CD14-positive monocyte (primary cell): ENCODE data around the gene PDZRN3. TPM values are rescaled to one million over a fixed set of nuclear protein-coding genes. Genes with fewer than 3 reads are reported as not detected.

Experiments
- DNase-seq, 3 donors: peaks; one replicate each; pipeline ENCODE4 v3.0.0-alpha.2; 2011 to 2022
- H2AFZ ChIP-seq: 2 replicates; pipeline ENCODE4 v1.6.0; 2012; ENCODE audit warnings: mild to moderate bottlenecking, low read depth, low read length, inconsistent platforms; ENCODE audit not compliant: insufficient read depth, poor library complexity, severe bottlenecking
- H3K27ac ChIP-seq, 2 donors: 1 replicate in 1 of 2; 2 replicates in 1 of 2; pipeline ENCODE4 v1.5.1; 2012 to 2013; ENCODE audit warnings: low read length in 2 of 2, control low read depth in 1 of 2, inconsistent platforms in 1 of 2, low read depth in 1 of 2, mild to moderate bottlenecking in 1 of 2
- H3K27me3 ChIP-seq, 2 donors: one replicate each; pipeline versions ENCODE4 v1.6.0 to v1.6.1; 2011 to 2013; ENCODE audit warnings: low read length in 2 of 2; ENCODE audit not compliant: control insufficient read depth in 2 of 2, insufficient read depth in 2 of 2
- H3K36me3 ChIP-seq, 2 donors: replicated peaks in 1 of 2; 1 replicate in 1 of 2; 2 replicates in 1 of 2; pipeline versions ENCODE4 v1.5.1 to v1.6.1; 2012 to 2013; ENCODE audit warnings: low read length in 2 of 2, control low read depth in 1 of 2, inconsistent platforms in 1 of 2, mild to moderate bottlenecking in 1 of 2; ENCODE audit not compliant: insufficient read depth in 2 of 2, control insufficient read depth in 1 of 2
- H3K4me1 ChIP-seq, 2 donors: 1 replicate in 1 of 2; 2 replicates in 1 of 2; pipeline versions ENCODE4 v1.5.1 to v1.6.1; 2012 to 2013; ENCODE audit warnings: low read length in 2 of 2, control low read depth in 1 of 2, inconsistent platforms in 1 of 2, mild to moderate bottlenecking in 1 of 2, moderate library complexity in 1 of 2; ENCODE audit not compliant: insufficient read depth in 2 of 2, control insufficient read depth in 1 of 2
- H3K4me2 ChIP-seq: replicated peaks from 2 replicates; pipeline ENCODE3; 2012; ENCODE audit warnings: low read length, moderate library complexity, mild to moderate bottlenecking; ENCODE audit not compliant: poor library complexity, severe bottlenecking; ENCODE audit errors: extremely low read depth
- H3K4me3 ChIP-seq, 3 experiments: fragments of 200-600 bp in 1 of 3; sonication (generic) in 1 of 3; replicated peaks in 1 of 3; 1 replicate in 2 of 3; 2 replicates in 1 of 3; pipeline ENCODE4 v1.5.1; 2011 to 2013; ENCODE audit warnings: low read length in 3 of 3, mild to moderate bottlenecking in 3 of 3, control low read depth in 2 of 3, low read depth in 2 of 3, inconsistent platforms in 1 of 3, moderate library complexity in 1 of 3
- H3K79me2 ChIP-seq: 2 replicates; pipeline ENCODE4 v1.6.0; 2012; ENCODE audit warnings: mild to moderate bottlenecking, control low read depth, inconsistent platforms, low read length, moderate library complexity; ENCODE audit not compliant: insufficient read depth
- H3K9ac ChIP-seq: 2 replicates; pipeline ENCODE4 v1.6.0; 2017; ENCODE audit warnings: low read length, mild to moderate bottlenecking; ENCODE audit not compliant: insufficient read depth, poor library complexity, severe bottlenecking
- H3K9me3 ChIP-seq, 2 donors: replicated peaks in 1 of 2; 1 replicate in 1 of 2; 2 replicates in 1 of 2; pipeline versions ENCODE4 v1.5.1 to v1.6.1; 2012 to 2013; ENCODE audit warnings: low read length in 2 of 2, control low read depth in 1 of 2; ENCODE audit not compliant: control insufficient read depth in 1 of 2, insufficient read depth in 1 of 2
- H4K20me1 ChIP-seq: 2 replicates; pipeline ENCODE4 v1.6.0; 2012; ENCODE audit warnings: mild to moderate bottlenecking, low read length, control low read depth, moderate library complexity; ENCODE audit not compliant: insufficient read depth
- H3K27ac Mint-ChIP-seq, 7 donors: one replicate each; pipeline ENCODE4 v1.8.0; 2020; ENCODE audit warnings: mild to moderate bottlenecking in 7 of 7, mixed read lengths in 7 of 7, moderate library complexity in 6 of 7, inconsistent platforms in 2 of 7
- H3K27me3 Mint-ChIP-seq, 3 donors: one replicate each; pipeline ENCODE4 v1.8.0; 2021 to 2022; ENCODE audit warnings: low read depth in 3 of 3, mild to moderate bottlenecking in 3 of 3, mixed read lengths in 3 of 3, moderate library complexity in 3 of 3, inconsistent platforms in 1 of 3
- H3K36me3 Mint-ChIP-seq, 2 donors: one replicate each; pipeline ENCODE4 v1.8.0; 2020; ENCODE audit warnings: mixed read lengths in 2 of 2, inconsistent platforms in 1 of 2, mild to moderate bottlenecking in 1 of 2
- H3K4me1 Mint-ChIP-seq: one replicate; pipeline ENCODE4 v1.8.0; 2020; ENCODE audit warnings: mild to moderate bottlenecking, mixed read lengths
- H3K4me3 Mint-ChIP-seq, 2 donors: one replicate each; pipeline ENCODE4 v1.8.0; 2020; ENCODE audit warnings: mild to moderate bottlenecking in 2 of 2, mixed read lengths in 2 of 2, moderate library complexity in 1 of 2
- H3K9me3 Mint-ChIP-seq, 7 donors: one replicate each; pipeline ENCODE4 v1.8.0; 2020 to 2022; ENCODE audit warnings: mixed read lengths in 7 of 7, mild to moderate bottlenecking in 6 of 7, moderate library complexity in 6 of 7, inconsistent platforms in 2 of 7
- WGBS: methylation state at CpG from one replicate; pipeline ENCODE4 v1.1.5; 2013; ENCODE audit warnings: missing lambda C conversion rate; ENCODE audit not compliant: insufficient coverage; 5-methylcytosine and 5-hydroxymethylcytosine counted together
- intact Hi-C, 2 donors: fragments of 100-400 bp; cut with micrococcal nuclease; formaldehyde crosslinking; loops; one replicate each; pipeline versions ENCODE4 v1.15.0 to v1.15.1; 2023
- polyA plus RNA-seq, 3 donors: library from polyadenylated mRNA; depleted of rRNA in 1 of 3; unstranded in 2 of 3; stranded (reverse) in 1 of 3; fragments of 300-500 nt in 2 of 3; fragments of >200 nt in 1 of 3; fragmentation: Illumina TruSeq in 2 of 3; gene quantifications; 1 replicate in 2 of 3; 2 replicates in 1 of 3; pipeline ENCODE4 v1.2.3, GENCODE V29; 2012 to 2021
- TF ChIP-seq, protein P1 (sequence below): fragments of 200-600 bp; IDR thresholded peaks from one replicate; pipeline ENCODE4 v1.8.0; 2022; ENCODE audit warnings: antibody characterized with exemption, mild to moderate bottlenecking

The PDZRN3 gene
- polyA plus RNA-seq, 3 donors: not detected

GRCh38 chr3:73575519-73575918 lies 49.2 kb downstream of the PDZRN3 start:
- no peaks in the 10 kb centered on the region for H3K79me2 ChIP-seq
- H3K27ac ChIP-seq: no peak overlapping the region
- no peak overlapping the region for H2AFZ ChIP-seq
- peaks cover 11 to 14% of the 10 kb centered on the region in 2 donors for H3K27me3 ChIP-seq
- 40% methylated on average over 1 of the region's 2 CpGs for WGBS
- intact Hi-C loops: no loop called here
- no peaks in the 10 kb centered on the region for H3K36me3 ChIP-seq
- TF ChIP-seq, protein P1, sequence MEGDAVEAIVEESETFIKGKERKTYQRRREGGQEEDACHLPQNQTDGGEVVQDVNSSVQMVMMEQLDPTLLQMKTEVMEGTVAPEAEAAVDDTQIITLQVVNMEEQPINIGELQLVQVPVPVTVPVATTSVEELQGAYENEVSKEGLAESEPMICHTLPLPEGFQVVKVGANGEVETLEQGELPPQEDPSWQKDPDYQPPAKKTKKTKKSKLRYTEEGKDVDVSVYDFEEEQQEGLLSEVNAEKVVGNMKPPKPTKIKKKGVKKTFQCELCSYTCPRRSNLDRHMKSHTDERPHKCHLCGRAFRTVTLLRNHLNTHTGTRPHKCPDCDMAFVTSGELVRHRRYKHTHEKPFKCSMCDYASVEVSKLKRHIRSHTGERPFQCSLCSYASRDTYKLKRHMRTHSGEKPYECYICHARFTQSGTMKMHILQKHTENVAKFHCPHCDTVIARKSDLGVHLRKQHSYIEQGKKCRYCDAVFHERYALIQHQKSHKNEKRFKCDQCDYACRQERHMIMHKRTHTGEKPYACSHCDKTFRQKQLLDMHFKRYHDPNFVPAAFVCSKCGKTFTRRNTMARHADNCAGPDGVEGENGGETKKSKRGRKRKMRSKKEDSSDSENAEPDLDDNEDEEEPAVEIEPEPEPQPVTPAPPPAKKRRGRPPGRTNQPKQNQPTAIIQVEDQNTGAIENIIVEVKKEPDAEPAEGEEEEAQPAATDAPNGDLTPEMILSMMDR: no peak
- H3K27me3 Mint-ChIP-seq: peaks cover 16 to 19% (median 17%) of the 10 kb centered on the region in 3 donors
- no peak overlapping the region for H3K27ac Mint-ChIP-seq
- no peak overlapping the region for H3K9ac ChIP-seq
- H3K4me2 ChIP-seq: no peak overlapping the region
- H3K9me3 Mint-ChIP-seq: peaks cover 0 to 7% (median 1%) of the 10 kb centered on the region in 7 donors
- H3K4me1 Mint-ChIP-seq: no peaks in the 10 kb centered on the region
- no peaks in the 10 kb centered on the region for H4K20me1 ChIP-seq
- no peaks in the 10 kb centered on the region for H3K36me3 Mint-ChIP-seq
- DNase-seq: no peak
- no peak overlapping the region for H3K4me3 Mint-ChIP-seq
- no peaks in the 10 kb centered on the region for H3K4me1 ChIP-seq
- no peaks in the 10 kb centered on the region for H3K9me3 ChIP-seq
- no peak overlapping the region for H3K4me3 ChIP-seq

DNA sequence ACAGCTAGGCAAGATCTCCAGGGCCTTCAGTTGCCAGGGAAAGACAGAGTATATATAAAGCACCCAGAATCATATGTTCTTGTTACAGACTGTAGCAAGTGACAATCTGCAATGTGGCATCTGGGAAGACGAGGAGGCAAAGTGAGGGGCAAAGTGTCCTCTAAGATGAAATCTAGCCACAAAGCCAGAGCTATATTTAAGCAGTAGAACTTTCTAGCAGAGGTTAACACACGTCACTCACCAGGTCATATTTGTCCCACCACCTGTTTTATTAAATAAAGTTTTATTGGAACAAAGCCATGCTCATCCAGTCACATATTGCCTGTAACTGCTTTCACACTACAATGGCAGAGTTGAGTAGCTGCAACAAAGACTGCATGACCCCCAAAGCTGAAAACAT lies 51.5 kb downstream of the PDZRN3 start:
- Mint-ChIP-seq H3K27ac (no peak overlapping the region), H3K4me3 (no peak overlapping the region), H3K4me1 (no peaks in the 10 kb centered on the region), H3K9me3 (peaks cover 0 to 9% (median 1%) of the 10 kb centered on the region in 7 donors), H3K36me3 (no peaks in the 10 kb centered on the region), H3K27me3 (peaks cover 19 to 25% (median 20%) of the 10 kb centered on the region in 3 donors)
- intact Hi-C loops: no loop called here
- Histone ChIP-seq H3K4me3 (no peak overlapping the region), H2AFZ (no peak overlapping the region), H3K4me2 (no peak overlapping the region), H3K9me3 (no peaks in the 10 kb centered on the region), H3K79me2 (no peaks in the 10 kb centered on the region), H3K27ac (no peak overlapping the region), H3K9ac (no peak overlapping the region), H4K20me1 (no peaks in the 10 kb centered on the region), H3K27me3 (peaks cover 11 to 16% of the 10 kb centered on the region in 2 donors), H3K4me1 (no peaks in the 10 kb centered on the region), H3K36me3 (no peaks in the 10 kb centered on the region)
- DNase-seq: no peak
- WGBS: 100% methylated on average over 1 of the region's 2 CpGs
- TF ChIP-seq, protein P1: no peak
